Cardiac muscle cell (in vitro differentiated cells and primary cell): ENCODE data around the gene EXTL1. TPM values are rescaled to one million over a fixed set of nuclear protein-coding genes. Genes with fewer than 3 reads are reported as not detected.
A peak's percentile ranks its signal among the peaks of the same experiment; 100 is the strongest.

Experiments
- DNase-seq, 2 donors: peaks; one replicate each; pipeline versions ENCODE4 v3.0.0 to v3.0.0-alpha.2; 2010 to 2017; ENCODE audit warnings: low read depth in 1 of 2, low spot score in 1 of 2
- H3K27ac ChIP-seq: fragments of 200-600 bp; sonication (generic); 2 replicates; pipeline ENCODE4 v1.5.1; 2016
- H3K27me3 ChIP-seq: fragments of 200-600 bp; sonication (generic); 2 replicates; pipeline ENCODE4 v1.6.0; 2016; ENCODE audit warnings: control low read depth
- H3K36me3 ChIP-seq: fragments of 200-600 bp; sonication (generic); 2 replicates; pipeline ENCODE4 v1.5.1; 2016; ENCODE audit warnings: control low read depth
- H3K4me1 ChIP-seq: fragments of 200-600 bp; sonication (generic); 2 replicates; pipeline ENCODE4 v1.8.1; 2017; ENCODE audit warnings: low read depth, mild to moderate bottlenecking, mixed run types
- H3K4me3 ChIP-seq: fragments of 200-600 bp; sonication (generic); 2 replicates; pipeline ENCODE4 v1.5.1; 2016; ENCODE audit warnings: mild to moderate bottlenecking
- H3K9me3 ChIP-seq: fragments of 200-600 bp; sonication (generic); 2 replicates; pipeline ENCODE4 v1.5.1; 2017; ENCODE audit warnings: low read depth, mild to moderate bottlenecking, control low read depth
- polyA plus RNA-seq: library from polyadenylated mRNA; unstranded; fragments of >200 nt; fragmentation: Nextera tagmentation; extraction: Ambion mirVana; gene quantifications from 2 replicates; pipeline ENCODE4 v1.2.1, GENCODE V29; 2016
- total RNA-seq: library from RNA; depleted of rRNA; stranded (reverse); fragments of >200 nt; gene quantifications from 2 replicates; pipeline ENCODE4 v1.2.3, GENCODE V29; 2016
- TF ChIP-seq, protein P1 (sequence below): IDR thresholded peaks from 2 replicates; pipeline ENCODE4 v1.5.1; 2012; ENCODE audit warnings: low read depth, mild to moderate bottlenecking, low read length

Gene EXTL1
- total and polyA plus RNA-seq, 2 experiments from 2014 or later: 10.0 to 10.1 TPM

DNA sequence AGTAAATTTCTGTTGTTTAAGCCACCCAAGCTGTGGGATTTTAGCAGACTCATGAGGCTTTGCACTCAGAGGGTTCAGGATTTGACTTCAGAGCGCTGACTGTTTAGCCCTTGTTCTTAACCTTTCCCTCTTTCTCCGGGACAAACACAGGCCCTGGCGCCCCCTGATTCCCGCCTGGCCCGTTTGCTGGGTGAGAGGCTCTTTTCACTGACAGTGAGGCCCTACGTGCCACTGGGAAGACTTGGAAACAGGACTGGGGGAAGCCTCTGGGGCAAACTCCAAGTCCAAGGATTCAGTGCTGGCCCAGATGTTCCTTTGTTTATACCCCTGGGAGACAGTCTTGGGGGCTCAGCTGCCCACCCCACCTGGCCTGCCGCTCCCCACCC is 57.6 kb downstream of the EXTL1 start:
- Histone ChIP-seq H3K4me3 (no peak overlapping the region), H3K36me3 (no peaks in the 10 kb centered on the region), H3K9me3 (no peaks in the 10 kb centered on the region), H3K27me3 (no peaks in the 10 kb centered on the region), H3K27ac (peak overlapping the region; percentile 73), H3K4me1 (peaks cover 41% of the 10 kb centered on the region)
- TF ChIP-seq, protein P1, sequence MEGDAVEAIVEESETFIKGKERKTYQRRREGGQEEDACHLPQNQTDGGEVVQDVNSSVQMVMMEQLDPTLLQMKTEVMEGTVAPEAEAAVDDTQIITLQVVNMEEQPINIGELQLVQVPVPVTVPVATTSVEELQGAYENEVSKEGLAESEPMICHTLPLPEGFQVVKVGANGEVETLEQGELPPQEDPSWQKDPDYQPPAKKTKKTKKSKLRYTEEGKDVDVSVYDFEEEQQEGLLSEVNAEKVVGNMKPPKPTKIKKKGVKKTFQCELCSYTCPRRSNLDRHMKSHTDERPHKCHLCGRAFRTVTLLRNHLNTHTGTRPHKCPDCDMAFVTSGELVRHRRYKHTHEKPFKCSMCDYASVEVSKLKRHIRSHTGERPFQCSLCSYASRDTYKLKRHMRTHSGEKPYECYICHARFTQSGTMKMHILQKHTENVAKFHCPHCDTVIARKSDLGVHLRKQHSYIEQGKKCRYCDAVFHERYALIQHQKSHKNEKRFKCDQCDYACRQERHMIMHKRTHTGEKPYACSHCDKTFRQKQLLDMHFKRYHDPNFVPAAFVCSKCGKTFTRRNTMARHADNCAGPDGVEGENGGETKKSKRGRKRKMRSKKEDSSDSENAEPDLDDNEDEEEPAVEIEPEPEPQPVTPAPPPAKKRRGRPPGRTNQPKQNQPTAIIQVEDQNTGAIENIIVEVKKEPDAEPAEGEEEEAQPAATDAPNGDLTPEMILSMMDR: no peak
- no peak for DNase-seq

DNA sequence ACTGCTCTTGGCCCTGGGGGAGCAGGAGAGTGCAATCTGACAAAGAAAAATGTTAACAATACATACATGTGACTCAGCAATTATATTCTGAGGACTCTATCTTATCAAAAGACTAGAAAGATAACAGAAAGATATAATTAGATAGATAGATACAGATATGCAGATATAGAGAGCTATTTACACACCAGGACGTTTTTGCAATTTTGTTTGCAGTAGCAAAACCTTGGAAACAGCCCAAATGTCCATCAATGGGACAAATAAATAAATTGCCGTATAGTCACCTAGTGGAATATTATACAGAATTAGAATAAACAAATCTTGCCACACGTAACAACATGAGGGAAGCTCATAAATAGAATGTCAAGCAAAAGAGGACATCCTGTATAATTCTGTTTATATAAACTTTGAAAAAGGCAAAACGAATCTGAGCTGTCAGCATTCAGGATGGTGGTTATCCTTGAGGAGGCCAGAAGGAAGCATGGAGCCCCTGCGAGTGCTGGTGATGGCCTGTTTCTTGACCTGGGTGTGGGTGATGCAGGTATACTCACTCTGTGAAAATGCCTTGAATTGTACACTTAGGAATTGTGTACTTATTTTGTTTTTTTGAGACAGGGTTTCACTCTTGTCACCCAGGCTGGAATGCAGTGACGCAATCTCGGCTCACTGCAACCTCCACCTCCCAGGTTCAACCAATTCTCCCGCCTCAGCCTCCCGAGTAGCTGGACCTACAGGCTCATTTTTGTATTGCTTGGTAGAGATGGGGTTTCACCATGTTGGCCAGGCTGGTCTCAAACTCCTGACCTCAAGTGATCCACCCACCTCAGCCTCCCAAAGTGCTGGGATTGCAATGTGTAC is 58.6 kb downstream of the EXTL1 start:
- peaks cover 34% of the 10 kb centered on the region for H3K4me1 ChIP-seq
- no peaks in the 10 kb centered on the region for H3K27me3 ChIP-seq
- no peak for DNase-seq
- TF ChIP-seq, protein P1: no peak
- no peaks in the 10 kb centered on the region for H3K36me3 ChIP-seq
- H3K27ac ChIP-seq: no peak overlapping the region
- no peak overlapping the region for H3K4me3 ChIP-seq
- no peaks in the 10 kb centered on the region for H3K9me3 ChIP-seq

DNA sequence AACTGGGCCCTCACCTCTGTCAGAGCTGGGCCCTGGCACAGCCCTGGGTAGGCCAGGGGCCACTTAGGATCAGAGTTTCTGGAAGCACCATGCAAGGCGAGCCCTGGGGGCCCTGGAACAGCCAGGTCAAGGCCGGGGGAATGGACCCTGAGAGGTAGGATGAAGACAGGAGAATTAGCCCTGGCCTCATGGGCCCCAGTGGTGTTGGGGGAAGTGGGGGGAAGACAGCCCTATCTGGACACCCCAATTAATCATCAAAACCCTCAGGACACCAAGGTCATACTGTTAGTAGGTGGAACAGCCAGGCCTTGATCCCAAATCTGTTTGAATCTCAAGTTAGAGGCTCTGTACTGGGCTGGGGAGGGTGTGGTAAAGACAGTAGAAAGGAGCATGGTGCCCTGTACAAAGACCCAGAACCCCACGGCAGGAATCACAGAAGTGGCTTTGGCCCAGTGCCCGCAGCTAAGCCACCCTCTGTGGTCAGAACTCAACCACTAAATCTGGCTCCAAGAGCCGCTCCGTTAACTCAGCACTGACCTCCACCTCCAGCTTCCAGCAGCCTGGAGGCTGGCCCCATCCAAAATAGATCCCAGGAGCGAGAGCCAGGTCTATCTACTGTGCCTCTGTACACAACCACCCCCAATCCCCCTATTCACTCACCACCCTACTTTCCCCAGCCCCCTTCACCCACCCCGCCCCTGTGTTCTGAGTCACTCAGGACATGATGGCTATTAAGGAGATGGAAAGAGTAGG is 59.9 kb downstream of the EXTL1 start:
- Histone ChIP-seq H3K4me1 (peaks cover 34% of the 10 kb centered on the region), H3K4me3 (no peak overlapping the region), H3K27me3 (no peaks in the 10 kb centered on the region), H3K9me3 (no peaks in the 10 kb centered on the region), H3K36me3 (no peaks in the 10 kb centered on the region), H3K27ac (peak overlapping the region; percentile 26)
- DNase-seq: no peak
- TF ChIP-seq, protein P1: no peak

DNA sequence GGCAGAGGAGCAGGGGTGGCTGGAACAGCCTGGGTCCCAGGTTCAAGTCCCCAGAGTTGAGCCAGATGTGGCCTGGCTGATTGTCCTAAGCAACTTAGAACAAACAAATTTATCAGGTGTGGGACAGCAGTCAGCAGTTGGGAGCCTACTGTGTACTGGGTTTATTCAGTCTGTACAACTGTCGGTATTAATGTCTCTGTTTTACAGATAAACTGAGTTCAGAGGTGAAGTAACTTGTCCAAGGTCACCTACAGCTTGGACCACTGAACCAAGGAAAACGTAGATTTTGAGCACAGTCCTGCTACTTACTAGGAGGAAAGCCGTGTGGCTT is 60.4 kb downstream of the EXTL1 start:
- H3K4me1 ChIP-seq: peaks cover 34% of the 10 kb centered on the region
- peak overlapping the region; percentile 26 for H3K27ac ChIP-seq
- no peak for DNase-seq
- no peaks in the 10 kb centered on the region for H3K27me3 ChIP-seq
- TF ChIP-seq, protein P1: no peak
- no peaks in the 10 kb centered on the region for H3K36me3 ChIP-seq
- no peaks in the 10 kb centered on the region for H3K9me3 ChIP-seq
- no peak overlapping the region for H3K4me3 ChIP-seq

DNA sequence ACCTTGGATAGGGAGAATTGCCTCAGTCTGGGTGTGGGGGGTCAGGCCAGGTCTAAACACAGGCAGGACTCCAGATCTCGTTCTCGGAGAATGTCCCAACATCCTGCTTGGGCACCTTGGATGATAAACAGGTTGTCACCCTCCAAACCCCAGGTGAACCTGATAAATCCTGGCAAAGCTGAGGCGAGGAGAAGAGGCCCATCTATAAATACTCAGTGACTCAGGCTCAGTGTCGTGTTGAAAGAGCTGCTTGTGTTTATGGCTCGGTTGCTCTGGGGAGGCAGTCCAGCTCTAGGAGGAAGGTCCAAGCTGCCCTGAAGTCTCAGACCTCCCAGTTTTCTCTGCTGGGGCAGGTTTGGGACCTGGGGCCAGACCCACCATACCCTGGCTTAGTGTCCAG is 61.6 kb downstream of the EXTL1 start:
- TF ChIP-seq, protein P1: no peak
- no peak overlapping the region for H3K4me3 ChIP-seq
- peaks cover 31% of the 10 kb centered on the region for H3K4me1 ChIP-seq
- peak overlapping the region; percentile 52 for H3K27ac ChIP-seq
- no peaks in the 10 kb centered on the region for H3K27me3 ChIP-seq
- H3K9me3 ChIP-seq: no peaks in the 10 kb centered on the region
- peak in 1 of 2 donors; percentile 26 for DNase-seq
- no peaks in the 10 kb centered on the region for H3K36me3 ChIP-seq
